PC-9 (cell line): ENCODE data around the gene TRPM1. TPM values are rescaled to one million over a fixed set of nuclear protein-coding genes. Genes with fewer than 3 reads are reported as not detected.

Source experiments
- BruUV-seq: library from RNA; stranded (reverse); fragments of 400-500 nt; replicated peaks from 2 replicates; lab custom pipeline; 2021; lab: Mats Ljungman, UMichigan
- CTCF ChIA-PET: fragments of 300-600 bp; sonication (Branson Sonifier 250); formaldehyde crosslinking; loops from one replicate; lab custom pipeline; 2022; ENCODE audit warnings: antibody characterized with exemption; lab: Charles Lee
- POLR2A ChIA-PET: fragments of 300-600 bp; sonication (Branson Sonifier 250); formaldehyde crosslinking; loops from one replicate; lab custom pipeline; 2022; ENCODE audit warnings: antibody characterized with exemption; ENCODE audit not compliant: unreplicated experiment; lab: Charles Lee
- DNase-seq, 2 experiments: peaks; one replicate each; pipeline versions ENCODE4 v3.0.0 to v3.0.0-alpha.2; 2015 to 2022; ENCODE audit warnings: mixed read lengths in 1 of 2
- H2AFZ ChIP-seq: fragments of 200-600 bp; sonication (generic); 2 replicates; pipeline ENCODE4 v1.8.1; 2017; ENCODE audit warnings: antibody characterized with exemption
- H3F3A ChIP-seq: fragments of 200-600 bp; sonication (generic); 2 replicates; pipeline ENCODE4 v1.8.1; 2017; ENCODE audit warnings: antibody characterized with exemption, mild to moderate bottlenecking, low read depth; ENCODE audit not compliant: insufficient read depth
- H3K27ac ChIP-seq: fragments of 200-600 bp; sonication (generic); 2 replicates; pipeline ENCODE4 v1.6.1; 2016; ENCODE audit warnings: mixed run types
- H3K27me3 ChIP-seq: fragments of 200-600 bp; sonication (generic); 2 replicates; pipeline ENCODE4 v1.6.1; 2016; ENCODE audit warnings: low read depth, mixed run types; ENCODE audit not compliant: insufficient read depth
- H3K36me3 ChIP-seq: fragments of 200-600 bp; sonication (generic); 2 replicates; pipeline ENCODE4 v1.6.1; 2016; ENCODE audit warnings: low read depth, mixed run types
- H3K4me1 ChIP-seq: fragments of 200-600 bp; sonication (generic); replicated peaks from 2 replicates; pipeline ENCODE4 v1.6.1; 2016; ENCODE audit warnings: mixed run types; ENCODE audit not compliant: insufficient read depth
- H3K4me2 ChIP-seq: fragments of 200-600 bp; sonication (generic); 2 replicates; pipeline ENCODE4 v1.6.1; 2017; ENCODE audit warnings: mixed run types
- H3K4me3 ChIP-seq: fragments of 200-600 bp; sonication (generic); 2 replicates; pipeline ENCODE4 v1.6.1; 2016; ENCODE audit warnings: mixed run types
- H3K79me2 ChIP-seq: fragments of 200-600 bp; sonication (generic); 2 replicates; pipeline ENCODE4 v1.6.1; 2017; ENCODE audit warnings: low read depth, mixed run types
- H3K9me2 ChIP-seq: fragments of 200-600 bp; sonication (generic); 2 replicates; pipeline ENCODE4 v1.8.1; 2017; ENCODE audit warnings: mild to moderate bottlenecking; ENCODE audit not compliant: insufficient read depth
- H3K9me3 ChIP-seq: fragments of 200-600 bp; sonication (generic); 2 replicates; pipeline ENCODE4 v1.8.1; 2016; ENCODE audit warnings: low read depth; ENCODE audit not compliant: insufficient read depth
- H4K20me1 ChIP-seq: fragments of 200-600 bp; sonication (generic); 2 replicates; pipeline ENCODE4 v1.8.1; 2017; ENCODE audit not compliant: insufficient read depth
- CTCF ChIP-seq: fragments of 200-600 bp; sonication (generic); conservative IDR thresholded peaks from 2 replicates; pipeline ENCODE4 v1.6.1; 2017; ENCODE audit warnings: mixed run types, antibody characterized with exemption, mild to moderate bottlenecking, moderate library complexity
- EZH2 ChIP-seq: fragments of 200-600 bp; sonication (generic); IDR thresholded peaks from 2 replicates; pipeline ENCODE4 v1.8.0; 2017; ENCODE audit warnings: antibody characterized with exemption, low read depth
- intact Hi-C: fragments of 100-400 bp; cut with micrococcal nuclease; formaldehyde crosslinking; loops from one replicate; pipeline ENCODE4 v1.10.0; 2022; ENCODE audit not compliant: unreplicated experiment
- total RNA-seq: library from RNA; stranded (reverse); gene quantifications from 2 replicates; pipeline ENCODE4 v1.2.3, GENCODE V29; 2021

Gene TRPM1
- total RNA-seq, 1 experiment from 2014 or later, result not detected

- intact Hi-C loops, result no loop called here
- Histone ChIP-seq H4K20me1 (no peaks in the 10 kb centered on the region), H3K36me3 (no peaks in the 10 kb centered on the region), H3K9me3 (no peaks in the 10 kb centered on the region), H3K9me2 (no peaks in the 10 kb centered on the region), H2AFZ (no peak overlapping the region), H3K27ac (no peak overlapping the region), H3K27me3 (peaks cover 48% of the 10 kb centered on the region), H3K79me2 (no peaks in the 10 kb centered on the region), H3K4me1 (no peaks in the 10 kb centered on the region), H3F3A (no peaks in the 10 kb centered on the region), H3K4me3 (no peak overlapping the region), H3K4me2 (no peak overlapping the region)
- POLR2A ChIA-PET, result no interaction called here
- no peak for DNase-seq
- CTCF ChIA-PET, result no interaction called here
- no TSS peak for BruUV-seq
- TF ChIP-seq EZH2 (no peak), CTCF (no peak)
Measured at GRCh38 chr15:31149088-31149505, 47.6 kb upstream of the TRPM1 start.

DNA sequence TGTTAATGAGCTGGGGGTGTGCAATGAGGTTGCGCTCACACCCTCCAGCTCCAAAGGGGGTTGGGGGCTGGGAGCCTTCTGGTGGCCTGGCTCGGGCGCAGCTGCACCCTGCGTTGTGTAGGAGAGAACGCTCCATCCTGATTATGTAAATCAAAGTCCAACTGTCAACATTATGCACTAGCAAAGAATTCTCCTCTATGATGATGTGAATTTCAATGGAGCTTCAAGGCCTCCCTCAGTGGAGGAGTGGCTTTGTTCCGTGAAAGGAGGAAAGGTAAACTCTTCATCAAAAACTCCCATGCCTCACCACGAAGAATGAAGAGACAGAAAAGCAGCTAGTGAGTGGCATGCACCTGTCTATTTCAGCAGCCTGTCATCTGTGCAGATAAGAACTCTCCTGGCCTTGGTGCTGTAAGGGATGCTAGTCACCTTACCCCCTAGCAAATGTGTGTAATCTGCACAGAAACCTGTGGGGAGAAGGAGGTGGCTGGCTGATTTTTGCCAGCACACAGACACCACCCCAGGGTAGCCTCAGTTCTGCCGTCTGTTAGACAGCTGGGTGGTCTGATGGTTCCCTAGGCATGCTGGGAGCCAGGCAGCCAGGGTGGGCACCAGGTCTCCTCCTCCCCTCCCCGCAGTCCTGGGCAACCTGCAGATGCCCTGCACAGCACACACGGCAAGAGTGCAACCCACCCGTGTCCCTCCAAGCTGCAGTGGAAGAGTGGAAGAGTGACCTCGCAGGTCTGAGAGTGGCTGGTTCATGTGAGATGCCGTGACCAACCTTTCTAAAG lies 47.0 kb upstream of the TRPM1 start:
- ChIA-PET POLR2A (no interaction called here), CTCF (no interaction called here)
- no peaks in the 10 kb centered on the region for H3K79me2 ChIP-seq
- no peaks in the 10 kb centered on the region for H3K9me2 ChIP-seq
- no TSS peak for BruUV-seq
- H3K4me2 ChIP-seq, result no peak overlapping the region
- no peak overlapping the region for H2AFZ ChIP-seq
- H3K27ac ChIP-seq, result no peak overlapping the region
- no peaks in the 10 kb centered on the region for H3K9me3 ChIP-seq
- intact Hi-C loops, result no loop called here
- no peak overlapping the region for H3K4me3 ChIP-seq
- no peak for DNase-seq
- no peaks in the 10 kb centered on the region for H3K36me3 ChIP-seq
- H3K4me1 ChIP-seq, result no peaks in the 10 kb centered on the region
- no peaks in the 10 kb centered on the region for H3F3A ChIP-seq
- TF ChIP-seq CTCF (no peak), EZH2 (no peak)
- H4K20me1 ChIP-seq, result no peaks in the 10 kb centered on the region
- peaks cover 42% of the 10 kb centered on the region for H3K27me3 ChIP-seq

- no peak for DNase-seq
- H3K9me3 ChIP-seq, result no peaks in the 10 kb centered on the region
- no peaks in the 10 kb centered on the region for H3F3A ChIP-seq
- intact Hi-C loops, result no loop called here
- no TSS peak for BruUV-seq
- no peak overlapping the region for H3K4me2 ChIP-seq
- H2AFZ ChIP-seq, result no peak overlapping the region
- POLR2A ChIA-PET, result no interaction called here
- CTCF ChIA-PET, result no interaction called here
- no peaks in the 10 kb centered on the region for H4K20me1 ChIP-seq
- H3K4me3 ChIP-seq, result no peak overlapping the region
- H3K27me3 ChIP-seq, result peaks cover 40% of the 10 kb centered on the region
- no peaks in the 10 kb centered on the region for H3K9me2 ChIP-seq
- H3K4me1 ChIP-seq, result no peaks in the 10 kb centered on the region
- no peaks in the 10 kb centered on the region for H3K79me2 ChIP-seq
- H3K36me3 ChIP-seq, result no peaks in the 10 kb centered on the region
- no peak overlapping the region for H3K27ac ChIP-seq
- TF ChIP-seq EZH2 (no peak), CTCF (no peak)
Measured at GRCh38 chr15:31147944-31148296, 46.4 kb upstream of the TRPM1 start.
